Measurements from ENCODE around the gene TMEM109.

Gene TMEM109

DNA sequence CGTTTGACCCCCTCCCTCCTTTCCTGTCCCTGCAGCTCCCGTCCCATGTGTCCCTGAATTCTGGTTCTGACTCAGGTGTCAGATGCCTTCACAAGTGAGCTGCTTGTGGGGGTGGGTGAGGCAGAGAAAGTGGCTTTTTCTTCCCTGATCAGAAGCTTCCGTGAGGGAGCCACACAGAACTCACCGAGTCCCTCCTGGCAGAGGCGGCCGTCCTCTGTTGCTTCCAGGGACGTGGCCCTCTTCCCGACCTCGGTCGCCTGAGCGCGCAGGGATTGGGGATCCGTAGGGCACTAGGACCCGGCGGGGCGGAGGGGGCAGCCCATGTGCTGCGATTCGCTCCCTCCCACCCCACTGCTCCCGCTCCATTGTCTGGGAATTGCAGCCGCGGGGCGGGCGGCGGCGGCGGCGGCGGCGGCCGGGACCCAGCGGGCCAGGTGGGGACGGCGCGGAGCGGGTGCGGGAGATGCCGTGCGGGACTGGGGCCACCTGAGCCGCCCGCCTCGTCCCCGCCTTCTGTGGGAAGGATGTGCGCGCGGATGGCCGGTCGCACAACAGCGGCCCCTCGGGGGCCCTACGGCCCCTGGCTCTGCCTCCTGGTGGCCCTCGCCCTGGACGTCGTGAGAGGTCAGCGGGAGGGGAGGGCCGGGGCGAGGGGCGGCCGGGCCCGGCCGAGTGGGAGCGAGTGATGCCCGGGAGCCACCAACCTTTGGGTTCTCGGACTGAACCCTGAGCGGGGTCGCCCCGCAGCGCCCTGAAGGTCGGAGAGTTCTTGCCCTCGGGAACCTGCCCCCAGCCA, 10.3 kb downstream of the TMEM109 start, which contains the start of gene TMEM132A:
Gene TMEM132A, plus strand, starts transcription at position 351 of the 796 bp plus-strand sequence. Its CDS starts 174 bp downstream, at position 525.
- Histone ChIP-seq H3K36me3 (ENCODE audit: control insufficient read depth in 2 of 2, insufficient read depth in 1 of 2, low read length in 2 of 2) (peaks cover 0 to 72% of the 10 kb centered on the region in 2 experiments; a peak in 1 of 3 replicates), H3K27ac (ENCODE audit: extremely low read depth, low read depth, low read length) (peak within 1 kb of the TSS; percentile 46; the same call in 1 of the 2 replicates)
- POLR2A ChIA-PET: interaction anchor here (1.2 to 1.7 kb wide), 2 partner anchors 10 to 18 kb away, joined by 4 to 22 read pairs; partner anchors contain the start of genes PRPF19 and TMEM109
- TF ChIP-seq ZNF560 (tag by site-specific recombination; IDR thresholded peaks at IDR 0.05; ENCODE audit: borderline replicate concordance) (no peak), ZFHX2 (tag by site-specific recombination; conservative IDR thresholded peaks at IDR 0.05) (peak; percentile 36; the same call in 1 of the 2 replicates), ZNF677 (tag by site-specific recombination; IDR thresholded peaks at IDR 0.05) (no peak), ZNF366 (tag by site-specific recombination; conservative IDR thresholded peaks at IDR 0.05) (0 out of 2 replicates have a peak, but pooled peaks have one; percentile 19), ZBTB6 (tag by site-specific recombination; IDR thresholded peaks at IDR 0.05) (peak; percentile 17; the same call in 1 of the 2 replicates), ZNF324 (tag by site-specific recombination; IDR thresholded peaks at IDR 0.05) (0 out of 2 replicates have a peak, but pooled peaks have one; percentile 27), ZBTB8A (tag by site-specific recombination; IDR thresholded peaks at IDR 0.05) (no peak), KLF8 (tag by site-specific recombination; IDR thresholded peaks at IDR 0.05) (peak; percentile 64; the same call in 1 of the 2 replicates), ZNF2 (tag by site-specific recombination; IDR thresholded peaks at IDR 0.05) (0 out of 2 replicates have a peak, but pooled peaks have one; percentile 19), ZBTB26 (tag by site-specific recombination; optimal IDR thresholded peaks at IDR 0.05) (peak; percentile 59), ZNF629 (tag by site-specific recombination; IDR thresholded peaks at IDR 0.05) (no peak), ZSCAN23 (tag by site-specific recombination; IDR thresholded peaks at IDR 0.05) (peak; percentile 65; the same call in 1 of the 2 replicates), KLF10 (tag by site-specific recombination; IDR thresholded peaks at IDR 0.05) (peak; percentile 30; the same call in 1 of the 2 replicates), ZXDB (tag by site-specific recombination; IDR thresholded peaks at IDR 0.05) (peak; percentile 53), IKZF3 (tag by site-specific recombination; IDR thresholded peaks at IDR 0.05) (peak; percentile 97), ZNF211 (tag by site-specific recombination; IDR thresholded peaks at IDR 0.05; ENCODE audit: low read depth) (no peak), TCF7L2 (IDR thresholded peaks at IDR 0.05; ENCODE audit: borderline replicate concordance, low read depth, low read length) (no peak), ZNF664 (tag by site-specific recombination; IDR thresholded peaks at IDR 0.05) (no peak), ZFP69B (tag by site-specific recombination; IDR thresholded peaks at IDR 0.05) (no peak), ZBTB49 (tag by site-specific recombination; IDR thresholded peaks at IDR 0.05; ENCODE audit: low read depth) (no peak), GFI1B (tag by site-specific recombination; IDR thresholded peaks at IDR 0.05) (0 out of 2 replicates have a peak, but pooled peaks have one; percentile 13), ZEB2 (tag by site-specific recombination; IDR thresholded peaks at IDR 0.05) (peak; percentile 41; the same call in 1 of the 2 replicates)
- TF ChIP-seq, protein P1, sequence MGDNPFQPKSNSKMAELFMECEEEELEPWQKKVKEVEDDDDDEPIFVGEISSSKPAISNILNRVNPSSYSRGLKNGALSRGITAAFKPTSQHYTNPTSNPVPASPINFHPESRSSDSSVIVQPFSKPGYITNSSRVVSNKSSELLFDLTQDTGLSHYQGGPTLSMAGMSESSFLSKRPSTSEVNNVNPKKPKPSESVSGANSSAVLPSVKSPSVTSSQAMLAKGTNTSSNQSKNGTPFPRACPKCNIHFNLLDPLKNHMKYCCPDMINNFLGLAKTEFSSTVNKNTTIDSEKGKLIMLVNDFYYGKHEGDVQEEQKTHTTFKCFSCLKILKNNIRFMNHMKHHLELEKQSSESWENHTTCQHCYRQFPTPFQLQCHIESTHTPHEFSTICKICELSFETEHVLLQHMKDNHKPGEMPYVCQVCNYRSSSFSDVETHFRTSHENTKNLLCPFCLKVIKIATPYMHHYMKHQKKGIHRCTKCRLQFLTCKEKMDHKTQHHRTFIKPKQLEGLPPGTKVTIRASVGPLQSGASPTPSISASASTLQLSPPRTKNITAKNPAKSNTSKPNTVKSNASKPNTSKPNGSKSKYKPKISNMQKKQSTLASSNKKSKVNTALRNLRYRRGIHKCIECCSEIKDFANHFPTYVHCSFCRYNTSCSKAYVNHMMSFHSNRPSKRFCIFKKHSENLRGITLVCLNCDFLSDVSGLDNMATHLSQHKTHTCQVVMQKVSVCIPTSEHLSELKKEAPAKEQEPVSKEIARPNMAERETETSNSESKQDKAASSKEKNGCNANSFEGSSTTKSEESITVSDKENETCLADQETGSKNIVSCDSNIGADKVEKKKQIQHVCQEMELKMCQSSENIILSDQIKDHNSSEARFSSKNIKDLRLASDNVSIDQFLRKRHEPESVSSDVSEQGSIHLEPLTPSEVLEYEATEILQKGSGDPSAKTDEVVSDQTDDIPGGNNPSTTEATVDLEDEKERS (tag by site-specific recombination; IDR thresholded peaks at IDR 0.05): no peak
- TF ChIP-seq, protein P2, sequence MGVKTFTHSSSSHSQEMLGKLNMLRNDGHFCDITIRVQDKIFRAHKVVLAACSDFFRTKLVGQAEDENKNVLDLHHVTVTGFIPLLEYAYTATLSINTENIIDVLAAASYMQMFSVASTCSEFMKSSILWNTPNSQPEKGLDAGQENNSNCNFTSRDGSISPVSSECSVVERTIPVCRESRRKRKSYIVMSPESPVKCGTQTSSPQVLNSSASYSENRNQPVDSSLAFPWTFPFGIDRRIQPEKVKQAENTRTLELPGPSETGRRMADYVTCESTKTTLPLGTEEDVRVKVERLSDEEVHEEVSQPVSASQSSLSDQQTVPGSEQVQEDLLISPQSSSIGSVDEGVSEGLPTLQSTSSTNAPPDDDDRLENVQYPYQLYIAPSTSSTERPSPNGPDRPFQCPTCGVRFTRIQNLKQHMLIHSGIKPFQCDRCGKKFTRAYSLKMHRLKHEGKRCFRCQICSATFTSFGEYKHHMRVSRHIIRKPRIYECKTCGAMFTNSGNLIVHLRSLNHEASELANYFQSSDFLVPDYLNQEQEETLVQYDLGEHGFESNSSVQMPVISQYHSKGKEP (tag by site-specific recombination; IDR thresholded peaks at IDR 0.05): peak; percentile 57
- TF ChIP-seq, protein P3, sequence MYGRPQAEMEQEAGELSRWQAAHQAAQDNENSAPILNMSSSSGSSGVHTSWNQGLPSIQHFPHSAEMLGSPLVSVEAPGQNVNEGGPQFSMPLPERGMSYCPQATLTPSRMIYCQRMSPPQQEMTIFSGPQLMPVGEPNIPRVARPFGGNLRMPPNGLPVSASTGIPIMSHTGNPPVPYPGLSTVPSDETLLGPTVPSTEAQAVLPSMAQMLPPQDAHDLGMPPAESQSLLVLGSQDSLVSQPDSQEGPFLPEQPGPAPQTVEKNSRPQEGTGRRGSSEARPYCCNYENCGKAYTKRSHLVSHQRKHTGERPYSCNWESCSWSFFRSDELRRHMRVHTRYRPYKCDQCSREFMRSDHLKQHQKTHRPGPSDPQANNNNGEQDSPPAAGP (tag by site-specific recombination; IDR thresholded peaks at IDR 0.05): peak; percentile 61; the same call in 1 of the 2 replicates
- TF ChIP-seq, protein P4, sequence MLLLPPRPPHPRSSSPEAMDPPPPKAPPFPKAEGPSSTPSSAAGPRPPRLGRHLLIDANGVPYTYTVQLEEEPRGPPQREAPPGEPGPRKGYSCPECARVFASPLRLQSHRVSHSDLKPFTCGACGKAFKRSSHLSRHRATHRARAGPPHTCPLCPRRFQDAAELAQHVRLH (tag by site-specific recombination; IDR thresholded peaks at IDR 0.05): no peak

More for the DNA sequence above, 10.3 kb downstream of the TMEM109 start, which contains the start of gene TMEM132A:
- Histone ChIP-seq H3K9me3 (ENCODE audit: control insufficient read depth, insufficient read depth, low read depth, low read length) (no peaks in the 10 kb centered on the region), H3K4me3 (ENCODE audit: low read depth, low read length) (peak within 1 kb of the TSS; percentile 72), H3K4me1 (ENCODE audit: control insufficient read depth, insufficient read depth, low read length) (no peaks in the 10 kb centered on the region)
- CTCF ChIA-PET: interaction anchor here (1.2 kb wide), 1 partner anchor 94 kb away, joined by 3 read pairs; no protein-coding TSS in a partner anchor

Measured in HEK293 (cell line).